Upper lobe of left lung (tissue), 4 donors: ENCODE data around the gene TUBB3.

Experiments used
- EP300 ChIP-seq, 4 donors: sonication (generic); formaldehyde crosslinking; IDR thresholded peaks; one replicate each; pipeline ENCODE4 v1.5.1; 2017; ENCODE audit warnings: antibody characterized with exemption in 4 of 4, control low read depth in 2 of 4
- POLR2A ChIP-seq, 4 donors: fragments of 450-650 bp; IDR thresholded peaks; one replicate each; pipeline ENCODE4 v1.5.1; 2016 to 2017; ENCODE audit warnings: antibody characterized with exemption in 4 of 4, mild to moderate bottlenecking in 2 of 4
- POLR2AphosphoS5 ChIP-seq, 2 donors: sonication (generic); formaldehyde crosslinking; IDR thresholded peaks; one replicate each; pipeline ENCODE4 v1.5.1; 2017; ENCODE audit warnings: antibody characterized with exemption in 2 of 2
- TF ChIP-seq, protein P1 (sequence below), 6 experiments: fragments of 450-650 bp in 4 of 6; fragments of 200-600 bp in 2 of 6; sonication (generic) in 2 of 6; IDR thresholded peaks; one replicate each; pipeline ENCODE4 v1.5.1; 2016 to 2019; ENCODE audit warnings: antibody characterized with exemption in 6 of 6

DNA sequence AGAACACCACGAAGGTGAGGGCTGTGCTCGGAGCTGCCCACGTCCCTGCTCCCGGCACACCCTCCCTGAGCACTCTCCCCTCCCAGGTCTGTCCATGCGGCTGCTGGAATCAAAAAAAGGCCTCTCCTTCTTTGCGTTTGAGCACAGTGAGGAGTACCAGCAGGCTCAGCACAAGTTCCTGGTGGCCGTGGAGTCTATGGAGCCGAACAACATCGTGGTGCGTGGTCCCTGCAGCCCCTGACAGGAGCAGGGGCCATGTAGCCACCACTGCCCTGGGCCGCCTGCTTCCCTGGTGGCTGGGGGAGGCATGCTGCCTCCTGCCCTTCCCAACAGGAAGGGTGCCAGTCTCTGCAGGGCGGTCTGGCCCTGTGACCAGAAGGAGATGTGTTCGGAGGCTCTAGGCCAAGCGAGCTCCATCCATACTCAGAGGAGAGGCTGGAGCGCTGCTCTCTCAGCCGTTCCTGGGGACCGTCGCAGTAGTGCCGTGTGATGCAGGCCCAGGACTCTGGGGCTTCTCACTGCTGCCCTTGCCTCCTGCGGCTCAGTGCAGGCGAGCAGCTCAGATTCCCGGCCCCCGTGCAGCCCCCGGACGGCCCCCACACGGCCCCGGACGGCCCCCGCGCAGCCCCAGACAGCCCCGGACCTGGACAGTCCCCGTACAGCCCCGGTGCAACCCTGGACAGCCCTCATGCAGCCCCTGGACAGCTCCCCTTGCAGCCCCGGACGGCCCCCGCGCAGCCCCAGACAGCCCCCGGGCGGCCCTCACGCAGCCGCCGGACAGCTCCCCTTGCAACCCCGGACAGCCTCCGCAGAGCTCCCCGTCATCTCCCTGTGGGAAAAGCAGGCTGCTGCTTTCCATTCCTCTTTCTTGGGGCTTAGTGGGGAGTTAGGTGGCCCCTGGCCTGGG, 29.2 kb upstream of the TUBB3 start:
- TF ChIP-seq POLR2AphosphoS5 (IDR thresholded peaks at IDR 0.05) (no peak), POLR2A (IDR thresholded peaks at IDR 0.05) (no peak), EP300 (IDR thresholded peaks at IDR 0.05) (no peak)
- TF ChIP-seq, protein P1, sequence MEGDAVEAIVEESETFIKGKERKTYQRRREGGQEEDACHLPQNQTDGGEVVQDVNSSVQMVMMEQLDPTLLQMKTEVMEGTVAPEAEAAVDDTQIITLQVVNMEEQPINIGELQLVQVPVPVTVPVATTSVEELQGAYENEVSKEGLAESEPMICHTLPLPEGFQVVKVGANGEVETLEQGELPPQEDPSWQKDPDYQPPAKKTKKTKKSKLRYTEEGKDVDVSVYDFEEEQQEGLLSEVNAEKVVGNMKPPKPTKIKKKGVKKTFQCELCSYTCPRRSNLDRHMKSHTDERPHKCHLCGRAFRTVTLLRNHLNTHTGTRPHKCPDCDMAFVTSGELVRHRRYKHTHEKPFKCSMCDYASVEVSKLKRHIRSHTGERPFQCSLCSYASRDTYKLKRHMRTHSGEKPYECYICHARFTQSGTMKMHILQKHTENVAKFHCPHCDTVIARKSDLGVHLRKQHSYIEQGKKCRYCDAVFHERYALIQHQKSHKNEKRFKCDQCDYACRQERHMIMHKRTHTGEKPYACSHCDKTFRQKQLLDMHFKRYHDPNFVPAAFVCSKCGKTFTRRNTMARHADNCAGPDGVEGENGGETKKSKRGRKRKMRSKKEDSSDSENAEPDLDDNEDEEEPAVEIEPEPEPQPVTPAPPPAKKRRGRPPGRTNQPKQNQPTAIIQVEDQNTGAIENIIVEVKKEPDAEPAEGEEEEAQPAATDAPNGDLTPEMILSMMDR (IDR thresholded peaks at IDR 0.05), result no peak
